ENCODE data around the gene MEI4.

- no peak for TF ChIP-seq POLR2AphosphoS5 (IDR thresholded peaks at IDR 0.05)
- TF ChIP-seq POLR2A (IDR thresholded peaks at IDR 0.05) = no peak
- no peak for TF ChIP-seq CTCF (IDR thresholded peaks at IDR 0.05)
These were observed 43.7 kb upstream of the MEI4 start for GRCh38 chr6:77609106-77609505.
